AML-193 (cell line): ENCODE results near the gene RAP1GDS1.

Experiments used
- DNase-seq, 2 experiments: peaks; one replicate each; lab custom pipeline; 2025; lab: John Stamatoyannopoulos, UW

Gene RAP1GDS1

DNA sequence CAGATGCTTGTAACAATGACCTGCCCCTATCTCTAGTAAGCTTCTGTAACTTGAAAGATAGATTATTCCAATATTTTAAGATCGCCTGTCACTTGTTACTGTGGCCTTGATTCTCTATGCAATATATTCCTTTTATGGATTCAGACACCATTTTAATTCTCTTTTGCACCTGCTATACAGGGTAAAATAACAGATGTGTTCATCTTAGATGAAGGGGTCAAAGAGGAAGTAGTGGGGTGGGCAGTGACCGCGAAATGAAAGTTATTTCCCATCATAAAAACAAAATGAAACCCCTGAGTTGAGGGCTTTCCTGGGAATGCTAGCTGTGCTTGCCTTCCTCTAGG lies 221.3 kb downstream of the RAP1GDS1 start:
- no peak for DNase-seq

DNA sequence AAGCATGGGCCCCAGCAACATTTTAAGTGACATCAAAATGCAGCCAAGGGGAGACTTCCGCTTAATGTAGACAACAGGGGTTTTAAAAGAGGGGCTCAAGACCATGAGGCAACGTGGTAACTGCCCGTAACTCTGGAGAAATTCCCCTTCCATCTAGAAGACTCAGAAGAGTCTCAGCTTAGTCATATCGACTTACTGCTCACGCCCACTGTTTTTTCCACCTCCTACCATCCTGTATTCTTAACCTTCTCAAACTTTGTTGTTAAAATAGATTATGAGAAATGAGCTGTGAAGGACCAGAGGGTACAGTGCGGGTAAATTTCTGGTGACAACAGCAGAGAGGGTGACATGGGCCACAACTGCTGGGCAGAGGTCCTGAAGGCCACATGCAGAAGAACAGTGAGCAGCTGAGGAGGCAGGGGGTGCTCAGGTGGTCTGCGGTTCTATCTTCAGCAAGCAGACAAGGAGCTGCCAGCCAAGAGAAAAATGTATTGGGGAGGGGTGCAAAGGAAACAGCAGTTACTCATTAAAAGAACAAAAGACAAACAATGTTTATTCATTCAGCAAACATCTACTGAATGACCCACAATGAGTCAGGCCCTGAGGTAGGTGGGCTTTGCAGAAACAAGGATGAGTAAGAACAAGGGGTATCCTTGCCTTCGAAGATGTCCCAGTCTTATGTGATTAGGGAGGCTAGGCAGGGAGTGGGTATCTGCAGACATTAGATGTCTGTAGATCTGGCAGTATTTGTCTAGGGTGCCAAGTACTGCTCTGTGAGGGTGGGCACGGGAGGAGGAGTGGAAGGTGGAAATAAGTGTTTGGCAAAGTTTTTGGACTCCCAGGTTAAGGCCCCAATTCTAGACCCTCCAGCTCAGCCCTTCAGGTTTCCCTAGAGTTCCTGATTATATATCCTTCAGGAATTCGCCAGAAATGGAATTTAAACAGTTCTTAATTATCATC lies 221.9 kb downstream of the RAP1GDS1 start:
- no peak for DNase-seq

DNA sequence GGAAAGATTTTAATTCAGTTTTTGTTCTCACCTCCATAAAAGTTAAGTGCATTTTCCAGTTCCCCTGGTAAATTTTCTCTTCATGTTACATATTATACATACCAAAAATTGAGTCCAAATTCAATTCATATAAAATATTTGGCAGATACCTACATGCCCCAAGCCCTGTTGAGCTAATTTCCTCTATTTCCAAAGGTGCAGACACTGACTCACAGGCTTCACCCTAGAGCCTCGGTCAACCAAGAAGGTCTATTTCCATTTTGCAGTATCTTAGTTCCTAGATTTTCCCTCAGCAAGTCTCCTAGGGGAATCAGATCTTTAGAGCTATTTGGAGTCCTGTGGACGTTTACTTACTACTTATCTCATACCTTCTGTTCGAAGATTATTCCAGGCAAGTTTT lies 222.8 kb downstream of the RAP1GDS1 start:
- DNase-seq: no peak

DNA sequence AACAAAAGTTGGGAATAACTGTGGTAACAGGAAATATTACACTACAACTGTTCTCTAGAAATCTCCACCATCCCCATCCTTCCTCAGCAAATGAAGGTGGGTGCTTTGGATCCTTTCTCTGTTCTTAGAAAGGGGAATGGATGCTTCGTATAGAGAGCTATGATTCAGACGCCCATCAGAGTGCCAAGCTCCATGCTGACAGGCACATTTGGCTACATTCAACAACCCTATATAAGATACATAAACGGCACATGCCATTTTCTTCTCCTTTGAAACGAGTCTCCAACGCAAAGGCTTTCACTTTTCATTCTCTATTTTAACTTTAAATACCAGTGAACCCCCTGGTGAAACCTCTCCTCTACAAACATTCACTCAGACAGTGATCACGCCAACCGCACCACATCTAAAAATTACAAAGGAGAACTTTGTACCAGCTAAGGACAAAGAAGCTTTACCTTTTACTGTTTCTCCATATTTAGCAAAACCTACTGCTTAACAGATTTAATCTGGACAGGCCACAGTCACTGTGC lies 224.7 kb downstream of the RAP1GDS1 start:
- no peak for DNase-seq

DNA sequence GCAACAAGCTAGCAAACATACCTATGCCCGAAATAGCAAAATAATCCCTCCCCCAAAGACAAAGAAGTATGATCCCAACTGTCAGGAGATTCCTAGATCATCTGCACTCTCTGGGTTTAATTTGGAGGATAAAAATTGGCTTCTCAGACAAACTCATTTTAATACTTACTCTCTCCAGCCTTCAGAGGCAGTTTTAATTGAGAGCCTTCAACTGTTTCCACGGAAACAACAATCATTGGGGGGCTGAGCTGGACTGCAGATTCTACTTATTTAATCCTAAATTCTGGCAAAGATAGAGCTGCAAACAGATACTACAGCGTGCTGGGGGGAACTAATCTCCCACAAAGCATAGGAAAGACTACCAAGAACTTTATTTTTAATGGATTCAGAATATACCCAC lies 229.1 kb downstream of the RAP1GDS1 start:
- no peak for DNase-seq

DNA sequence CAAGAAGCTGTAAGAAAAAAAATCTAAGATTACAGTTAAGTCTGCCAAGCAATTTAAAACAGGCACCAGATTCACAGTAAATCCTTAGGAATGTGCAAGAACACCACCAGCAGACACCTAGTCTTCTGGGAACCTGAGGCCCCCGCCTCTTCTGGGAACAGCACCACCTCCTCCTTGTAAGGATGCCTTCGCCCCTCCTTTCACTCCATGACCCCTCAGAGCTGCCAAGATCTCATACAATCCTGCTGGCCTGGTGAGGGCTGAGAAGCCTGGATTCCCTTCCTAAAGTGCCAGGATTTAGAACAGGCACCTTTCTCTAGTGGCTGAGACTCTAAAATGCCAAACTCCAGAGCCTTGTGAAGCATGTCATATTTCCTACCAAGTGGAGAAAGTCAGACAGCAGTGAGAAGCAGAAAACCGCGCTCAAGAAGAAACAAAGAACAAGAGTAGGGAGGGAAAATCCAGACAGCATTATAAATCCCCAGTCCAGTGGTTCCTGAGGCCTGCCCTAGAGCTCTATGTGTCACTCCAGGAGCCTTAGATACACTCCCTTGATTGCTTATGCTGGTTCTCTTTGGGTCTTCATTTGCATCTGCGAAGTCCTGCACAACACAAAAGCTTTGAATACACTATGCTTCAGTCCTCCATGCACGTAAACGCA lies 230.8 kb downstream of the RAP1GDS1 start:
- no peak for DNase-seq

DNA sequence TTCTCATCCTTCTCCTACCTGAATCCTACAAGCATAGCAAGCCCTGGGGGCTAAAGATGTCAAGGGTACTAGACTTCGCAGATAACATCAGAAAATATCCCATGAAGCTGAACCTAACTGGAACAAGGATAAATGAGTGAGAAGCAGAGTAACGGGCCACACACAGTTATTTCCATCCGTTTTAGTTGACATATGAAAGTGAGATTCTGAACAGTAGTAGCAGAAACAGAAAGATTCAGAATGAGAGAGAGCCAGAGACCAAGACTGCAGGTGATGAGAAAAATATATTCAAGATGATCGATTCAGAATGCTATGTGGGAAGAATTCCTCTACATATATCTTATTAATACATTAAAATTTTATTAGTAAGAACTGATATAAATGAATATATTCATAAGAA lies 232.1 kb downstream of the RAP1GDS1 start:
- DNase-seq: no peak
